Measurements from ENCODE around the gene CACNA2D3. TPM values are rescaled to one million over a fixed set of nuclear protein-coding genes. Genes with fewer than 3 reads are reported as not detected.
"Not testable (repeated sequence)": the region's sequence is repeated elsewhere in the genome, so short reads cannot be mapped to it uniquely, and the experiment has no call there.

CACNA2D3 gene
- total RNA-seq, 1 donor from 2014 or later, result 3.2 TPM

DNA sequence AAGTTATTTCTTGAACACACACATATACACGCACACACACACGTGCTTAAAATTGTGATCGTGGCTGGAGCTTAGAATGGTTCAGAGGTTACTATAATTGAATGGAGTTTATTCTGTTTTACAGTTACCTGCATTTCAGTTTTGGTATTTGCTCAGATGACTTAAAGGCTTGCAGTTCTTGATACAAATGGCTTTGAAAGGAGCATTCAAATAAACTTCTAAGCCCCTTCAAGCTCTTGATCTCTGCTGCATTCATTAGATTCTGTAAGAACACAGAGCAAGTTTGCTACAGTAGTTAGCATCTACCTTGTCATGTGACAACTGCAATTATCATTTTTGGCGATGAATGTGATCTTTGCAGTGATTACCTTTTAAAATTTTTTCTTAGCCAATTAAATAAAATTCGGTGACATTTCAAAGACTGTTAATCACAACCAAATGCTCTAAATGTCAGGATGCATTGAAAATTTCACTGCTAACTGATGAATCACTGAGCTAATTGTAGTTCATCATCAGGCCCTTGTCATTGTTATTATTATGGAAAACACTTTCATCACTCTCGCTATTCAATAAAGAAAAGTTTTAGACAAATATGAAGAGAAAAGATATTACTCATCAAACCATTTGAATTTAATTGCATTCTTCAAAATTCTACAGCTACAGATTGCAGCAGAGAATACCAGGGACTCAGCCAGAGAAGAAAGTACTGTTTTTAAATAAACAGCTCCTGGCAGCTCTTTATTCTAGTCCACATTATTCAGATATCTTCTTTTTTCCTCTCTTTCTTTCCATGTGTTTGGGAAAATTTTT lies 509.4 kb downstream of the CACNA2D3 start:
- no peak for DNase-seq (ENCODE audit: low read depth)

DNA sequence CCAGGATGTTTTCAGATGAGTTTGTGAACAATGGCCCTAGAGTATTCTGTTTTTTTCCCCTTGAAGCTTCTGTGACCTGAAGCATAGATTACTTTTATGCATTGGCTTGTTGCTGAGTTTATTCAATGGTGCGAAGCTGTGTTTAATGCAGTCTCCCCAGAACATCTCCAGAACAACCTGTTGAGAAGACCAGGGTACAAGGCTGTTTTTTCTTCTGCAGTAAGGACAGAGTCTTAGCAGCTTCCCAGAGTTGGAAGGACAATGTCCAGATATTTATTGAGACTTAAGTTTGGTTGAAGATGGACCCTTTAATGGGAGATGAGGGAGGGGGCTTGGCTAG lies 509.9 kb downstream of the CACNA2D3 start:
- DNase-seq (ENCODE audit: low read depth), result no peak

DNA sequence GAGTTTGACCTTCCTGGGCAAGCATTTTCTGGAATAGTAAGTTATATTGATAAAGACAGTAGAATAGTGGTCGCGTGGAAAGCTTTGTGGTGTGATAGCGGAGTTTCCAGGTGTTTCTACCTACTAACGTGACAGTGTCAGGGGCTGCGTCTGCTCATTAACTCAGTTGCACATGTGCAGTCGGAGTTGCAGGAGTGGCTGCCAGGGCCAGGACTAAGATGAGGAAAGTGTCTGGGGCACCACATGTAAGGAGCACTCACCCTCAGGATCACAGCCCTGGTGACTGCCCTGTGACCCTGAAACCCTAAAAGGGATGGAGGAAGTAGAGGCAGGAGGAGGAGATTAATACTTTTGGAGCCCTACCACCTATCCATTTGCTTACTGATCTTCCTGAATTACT lies 510.5 kb downstream of the CACNA2D3 start:
- DNase-seq (ENCODE audit: low read depth), result no peak

DNA sequence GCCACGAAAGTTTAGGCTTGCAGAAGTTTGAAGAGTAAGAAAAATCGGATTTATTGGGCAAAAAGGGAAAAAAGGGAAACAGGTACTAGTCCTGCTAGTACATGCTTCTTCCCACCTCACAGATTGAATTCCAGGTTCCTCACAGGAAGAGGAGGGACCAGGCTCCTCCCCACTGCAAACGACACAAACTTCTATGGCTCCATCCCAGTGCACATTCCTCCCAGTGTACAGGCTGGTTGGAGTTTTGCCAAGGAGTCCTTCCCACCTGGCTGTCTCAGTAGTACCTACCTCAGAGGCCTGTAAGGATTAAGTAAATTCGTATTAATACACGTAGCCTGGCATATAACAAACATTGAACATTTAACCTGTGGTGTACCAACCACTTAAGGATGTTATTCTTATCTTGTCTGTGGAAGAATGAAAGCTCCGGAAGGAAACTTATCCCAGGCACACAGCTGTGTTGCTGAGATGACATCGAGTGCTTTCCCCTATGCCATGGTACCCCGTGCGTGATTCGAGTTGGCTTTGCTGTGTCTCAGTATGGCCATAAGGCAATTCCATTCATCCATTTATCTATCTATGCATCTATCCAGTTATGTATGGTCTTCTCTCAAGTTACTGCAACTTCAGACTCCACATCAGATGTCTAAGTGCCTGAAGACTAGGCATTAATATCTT lies 511.2 kb downstream of the CACNA2D3 start:
- DNase-seq (ENCODE audit: low read depth), result no peak

DNA sequence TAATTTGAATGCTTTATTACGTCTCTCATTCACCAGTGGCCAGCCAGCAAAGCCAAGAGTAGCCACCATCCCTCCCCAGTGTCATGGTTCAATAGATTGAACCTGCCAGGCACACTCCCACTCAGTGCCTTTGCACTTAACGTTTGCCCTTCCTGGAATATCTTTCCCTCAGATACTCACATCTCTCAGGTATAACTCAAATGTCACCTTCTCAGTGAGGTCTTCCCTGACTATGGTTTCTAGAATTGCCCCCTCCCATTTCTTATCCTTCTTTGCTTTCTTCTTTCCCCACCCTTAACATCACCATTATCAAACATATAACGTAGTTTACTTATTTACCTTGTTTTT lies 511.7 kb downstream of the CACNA2D3 start:
- no peak for DNase-seq (ENCODE audit: low read depth)

DNA sequence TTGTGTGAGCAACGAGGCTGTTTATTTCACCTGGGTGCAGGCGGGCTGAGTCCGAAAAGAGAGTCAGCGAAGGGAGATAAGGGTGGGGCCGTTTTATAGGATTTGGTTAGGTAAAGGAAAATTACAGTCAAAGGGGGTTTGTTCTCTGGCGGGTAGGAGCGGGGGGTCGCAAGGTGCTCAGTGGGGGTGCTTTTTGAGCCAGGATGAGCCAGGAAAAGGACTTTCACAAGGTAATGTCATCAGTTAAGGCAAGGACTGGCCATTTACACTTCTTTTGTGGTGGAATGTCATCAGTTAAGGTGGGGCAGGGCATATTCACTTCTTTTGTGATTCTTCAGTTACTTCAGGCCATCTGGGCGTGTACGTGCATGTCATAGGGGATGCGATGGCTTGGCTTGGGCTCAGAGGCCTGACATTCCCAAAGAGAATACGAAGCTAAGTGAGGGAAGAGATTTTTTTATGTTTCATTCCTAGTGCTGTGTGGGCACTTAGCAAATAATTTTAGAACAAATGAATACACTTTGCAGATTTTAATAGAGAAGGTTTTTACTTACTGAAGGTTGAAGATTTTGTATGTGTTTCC lies 517.5 kb downstream of the CACNA2D3 start:
- DNase-seq (ENCODE audit: low read depth), result not testable (repeated sequence)

DNA sequence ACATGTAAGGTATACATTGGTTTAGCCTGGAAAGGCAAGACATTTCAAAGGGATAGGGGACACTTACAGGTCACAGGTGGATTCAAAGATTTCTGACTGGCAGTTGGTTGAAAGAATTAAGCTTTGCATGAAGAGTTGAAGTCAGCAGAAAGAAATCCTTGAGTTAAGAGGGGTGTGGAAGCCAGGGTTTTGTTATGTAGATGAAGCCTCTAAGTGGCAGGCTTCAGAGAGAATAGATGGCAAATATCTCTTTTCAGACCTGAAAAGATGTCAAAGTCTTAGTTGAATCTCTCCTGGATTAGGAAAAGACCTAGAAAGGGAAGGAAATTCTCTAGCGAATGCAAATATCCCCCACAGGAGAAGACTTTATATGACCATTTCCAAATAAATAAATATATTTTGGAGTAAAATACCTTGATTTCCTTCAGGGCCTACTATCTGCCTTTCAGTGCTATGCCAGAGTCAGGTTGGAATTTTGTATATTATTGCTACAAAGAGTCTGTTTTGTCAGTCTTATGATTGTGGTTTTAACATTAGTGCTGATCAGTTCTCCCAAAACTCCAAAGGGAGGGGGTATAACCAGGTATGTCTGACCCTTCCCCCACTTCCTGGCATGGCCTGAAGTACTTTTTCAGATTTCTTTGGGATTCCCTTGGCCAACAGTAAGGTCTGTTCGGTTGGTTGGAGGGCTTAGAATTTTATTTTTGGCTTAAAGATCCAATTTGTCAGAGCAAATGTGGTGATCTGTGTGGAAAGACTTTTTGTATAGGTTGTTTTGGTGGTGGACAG lies 519.1 kb downstream of the CACNA2D3 start:
- no peak for DNase-seq (ENCODE audit: low read depth)

DNA sequence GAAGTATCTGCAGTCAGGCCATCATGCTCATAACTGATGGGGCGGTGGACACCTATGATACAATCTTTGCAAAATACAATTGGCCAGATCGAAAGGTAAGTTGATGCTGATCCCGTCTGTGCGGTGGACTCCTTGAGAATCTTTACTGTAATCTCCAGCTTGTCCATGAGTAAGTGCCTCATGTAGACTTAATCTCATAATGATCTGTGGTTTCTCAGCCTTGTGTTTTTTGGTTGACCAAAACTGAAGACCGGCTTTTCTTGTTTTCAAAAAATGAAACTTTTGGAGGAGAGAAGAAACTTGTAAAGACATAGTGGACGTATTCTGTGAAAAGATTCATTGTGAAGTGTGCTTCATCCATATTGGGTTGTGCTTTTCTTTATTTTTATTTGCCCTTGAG lies 519.8 kb downstream of the CACNA2D3 start:
- no peak for DNase-seq (ENCODE audit: low read depth)

DNA sequence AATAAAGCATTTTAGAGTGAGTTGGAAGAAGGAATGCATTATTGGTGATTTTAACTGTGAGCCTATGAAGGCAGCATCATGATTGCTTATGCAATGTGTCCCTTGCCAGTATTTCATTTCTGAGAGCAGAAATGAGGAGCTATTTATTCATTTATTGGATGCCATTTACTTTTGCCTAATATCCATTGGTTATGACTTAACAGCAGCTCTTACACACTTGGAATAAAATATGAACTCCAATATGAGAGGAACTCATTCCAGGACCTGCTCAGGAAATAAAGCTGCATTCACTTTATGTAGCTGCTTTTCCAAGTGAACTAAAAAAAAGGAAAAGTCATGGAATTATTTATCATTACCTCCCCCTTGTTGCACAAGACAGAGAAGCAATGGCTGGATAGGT lies 525.4 kb downstream of the CACNA2D3 start:
- peak; percentile 40 for DNase-seq (ENCODE audit: low read depth)

DNA sequence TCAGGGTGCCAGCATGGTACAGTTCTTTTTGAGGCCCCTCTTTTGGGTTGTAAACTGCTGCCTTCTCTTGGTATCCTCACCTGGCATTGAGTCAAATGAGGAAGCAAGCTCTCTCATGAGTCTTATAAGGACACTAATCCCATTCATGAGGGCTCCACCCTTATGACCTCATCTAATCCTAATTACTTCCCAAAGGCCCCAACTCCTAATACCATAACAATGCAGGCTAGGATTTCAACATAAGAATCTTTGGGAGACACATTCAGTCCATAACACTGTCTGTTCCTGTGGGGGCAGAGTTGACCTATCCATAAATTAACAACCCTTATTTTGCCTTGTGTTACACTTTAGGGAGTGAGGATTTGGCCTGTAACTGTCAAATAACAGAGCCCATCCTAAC lies 527.2 kb downstream of the CACNA2D3 start:
- no peak for DNase-seq (ENCODE audit: low read depth)

DNA sequence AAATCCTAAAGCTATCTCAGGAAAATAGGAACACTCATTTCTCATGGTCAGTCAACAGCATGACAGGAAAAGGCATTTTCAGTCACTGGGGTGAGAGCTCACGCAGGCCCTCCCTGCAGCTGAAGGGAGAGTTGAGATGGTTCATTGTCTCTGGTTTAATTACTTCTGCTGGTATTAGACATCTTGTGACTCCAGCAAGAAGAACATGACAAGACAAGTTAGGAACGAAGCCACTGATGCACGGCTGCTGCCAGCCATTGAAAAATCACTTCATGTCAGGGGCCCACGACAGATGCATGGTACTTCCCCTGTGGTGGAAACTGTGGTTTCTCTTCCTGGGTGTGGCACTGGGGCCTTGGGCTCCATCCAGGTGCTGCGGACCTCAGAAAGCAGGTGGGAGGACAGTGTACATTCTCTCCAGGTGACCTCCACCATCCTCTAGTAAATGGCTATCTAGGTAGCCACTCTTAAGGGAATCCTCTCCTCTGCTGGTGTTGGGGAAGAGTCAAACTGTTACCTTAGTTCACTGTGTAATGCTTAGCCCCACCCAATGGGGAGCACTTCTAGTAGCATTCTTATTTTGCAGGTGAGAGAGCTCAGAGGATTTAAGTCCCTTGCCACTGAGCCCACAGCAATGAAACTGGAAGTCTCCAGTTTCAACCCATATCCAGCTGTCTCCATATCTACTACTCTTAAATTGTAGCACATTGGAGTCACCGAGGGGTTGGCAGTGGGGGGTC lies 531.3 kb downstream of the CACNA2D3 start:
- peak; percentile 26 for DNase-seq (ENCODE audit: low read depth)

DNA sequence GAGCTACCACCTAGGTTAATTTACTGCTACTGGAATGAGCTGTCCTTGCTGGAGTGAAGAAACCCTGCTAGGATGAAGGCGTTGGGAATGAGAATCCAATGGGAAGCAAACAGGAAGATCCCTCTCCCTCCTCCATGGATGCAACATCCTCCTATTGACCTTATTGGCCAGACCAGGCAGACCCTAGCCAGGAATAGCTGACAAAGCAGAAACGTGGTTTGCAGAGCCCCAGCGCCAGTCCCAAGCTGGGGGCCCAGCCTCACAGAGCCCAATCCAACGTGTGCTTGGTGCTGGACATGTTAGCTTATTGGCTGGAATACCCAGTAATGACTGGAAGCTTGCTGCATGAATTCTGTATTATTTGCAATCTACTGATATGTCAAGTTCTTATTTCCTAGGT lies 532.4 kb downstream of the CACNA2D3 start:
- DNase-seq (ENCODE audit: low read depth), result no peak

DNA sequence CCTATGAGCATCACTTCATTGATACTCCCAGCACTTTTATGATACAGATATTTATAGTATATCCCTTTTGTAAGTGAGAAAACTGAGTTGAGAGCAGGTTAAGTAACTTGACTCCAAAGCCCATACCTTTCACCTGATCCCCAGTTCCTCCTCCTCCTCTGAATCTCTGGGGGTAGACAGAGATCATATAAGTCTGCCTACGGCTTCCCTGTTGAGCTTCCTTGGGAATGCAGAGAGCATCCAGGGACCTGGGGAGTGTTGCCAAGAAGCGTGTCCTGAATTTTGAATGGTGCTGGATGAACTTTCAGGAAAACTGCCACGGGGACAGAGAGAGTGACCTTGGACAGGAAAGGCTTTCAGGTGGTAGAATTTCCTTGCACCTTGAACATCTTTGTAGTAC lies 537.0 kb downstream of the CACNA2D3 start:
- DNase-seq (ENCODE audit: low read depth), result no peak

DNA sequence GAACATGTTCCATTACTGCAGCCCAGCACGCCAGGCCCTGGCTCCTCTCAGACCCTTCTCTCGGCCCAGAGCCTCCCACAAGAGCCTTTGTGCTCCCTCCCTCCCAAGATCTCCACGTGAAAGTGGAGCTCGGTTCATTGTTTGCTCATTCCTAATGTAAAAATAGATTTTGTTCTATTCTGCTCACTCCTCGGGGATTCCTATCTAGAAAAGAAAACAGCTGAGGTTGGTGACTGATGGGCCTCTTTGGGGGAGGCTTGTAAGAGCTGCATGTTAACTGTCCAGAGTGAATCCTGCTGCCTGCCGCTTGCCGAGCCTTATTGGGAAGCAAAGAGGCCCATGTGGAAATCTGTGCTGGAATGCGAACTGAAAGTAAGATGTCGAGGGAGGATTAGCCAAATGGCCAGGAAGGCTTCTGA lies 538.4 kb downstream of the CACNA2D3 start:
- no peak for DNase-seq (ENCODE audit: low read depth)

DNA sequence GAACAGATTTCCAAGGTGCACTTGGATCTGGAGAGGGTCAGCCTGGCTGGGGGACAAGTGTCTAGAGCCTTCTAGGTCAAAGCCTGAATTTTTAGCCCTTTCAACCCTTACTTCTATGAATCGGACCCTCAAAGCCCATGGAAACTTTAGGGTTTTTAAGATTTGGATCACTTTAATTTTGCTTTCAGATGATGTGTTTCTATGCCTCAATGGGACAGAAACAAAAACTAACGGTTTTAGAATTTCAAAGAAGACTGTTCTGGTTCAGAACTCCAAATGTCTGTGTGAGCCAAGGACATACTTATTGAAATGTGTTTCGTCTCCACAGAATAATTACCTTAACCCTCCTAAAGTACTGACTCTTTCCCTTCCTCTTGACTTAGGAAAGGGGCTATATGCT lies 538.8 kb downstream of the CACNA2D3 start:
- no peak for DNase-seq (ENCODE audit: low read depth)

DNA sequence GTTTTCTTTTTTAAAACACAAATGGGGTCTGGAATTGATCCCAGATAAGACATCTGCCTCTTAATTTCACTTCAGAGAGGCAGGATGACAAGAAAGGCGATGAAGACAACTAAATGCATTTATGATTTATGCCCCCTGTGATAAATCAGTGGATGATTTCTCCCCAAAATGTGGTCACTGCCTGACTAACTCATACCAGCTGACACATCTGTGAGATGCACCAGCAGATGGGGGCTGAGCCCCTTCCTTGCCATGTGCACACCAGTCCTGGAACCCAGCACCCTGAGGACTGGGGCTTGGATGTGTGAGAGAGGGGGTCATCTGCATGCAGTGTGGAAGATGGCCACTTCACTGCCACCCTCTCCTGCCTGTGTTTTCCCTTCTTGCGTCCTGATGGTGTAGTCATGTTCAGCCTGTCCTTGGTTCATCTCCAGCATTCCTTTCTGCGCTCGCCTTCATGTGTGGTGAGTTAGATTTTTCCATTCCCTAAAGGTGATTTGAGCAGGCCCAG lies 541.2 kb downstream of the CACNA2D3 start:
- no peak for DNase-seq (ENCODE audit: low read depth)

DNA sequence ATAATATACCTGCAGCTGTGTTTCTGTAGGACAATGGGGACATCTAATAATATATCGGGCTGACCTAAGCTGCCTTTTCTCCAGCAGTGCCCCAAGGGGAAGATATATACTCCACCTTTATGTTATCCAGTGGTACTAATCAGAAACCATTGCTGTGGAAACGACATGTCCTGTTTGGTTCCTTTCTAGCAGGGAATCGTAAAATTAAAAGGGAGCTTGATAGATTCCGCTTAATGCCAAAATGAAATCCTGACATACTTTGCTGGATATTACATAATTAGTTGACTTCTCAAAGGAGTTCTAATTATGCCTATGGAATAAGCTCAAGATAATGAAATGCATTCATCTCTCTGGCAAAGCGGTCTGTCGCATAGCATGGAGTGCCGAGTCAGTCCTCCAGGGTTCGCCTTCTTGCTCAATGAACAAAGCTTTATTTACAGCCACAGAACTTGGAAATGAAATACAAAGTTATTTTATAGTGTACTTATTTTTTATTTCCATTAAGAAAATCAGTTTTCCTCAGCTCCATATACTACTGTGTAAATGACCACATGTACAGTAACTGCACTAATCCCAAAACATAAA lies 542.8 kb downstream of the CACNA2D3 start:
- no peak for DNase-seq (ENCODE audit: low read depth)

DNA sequence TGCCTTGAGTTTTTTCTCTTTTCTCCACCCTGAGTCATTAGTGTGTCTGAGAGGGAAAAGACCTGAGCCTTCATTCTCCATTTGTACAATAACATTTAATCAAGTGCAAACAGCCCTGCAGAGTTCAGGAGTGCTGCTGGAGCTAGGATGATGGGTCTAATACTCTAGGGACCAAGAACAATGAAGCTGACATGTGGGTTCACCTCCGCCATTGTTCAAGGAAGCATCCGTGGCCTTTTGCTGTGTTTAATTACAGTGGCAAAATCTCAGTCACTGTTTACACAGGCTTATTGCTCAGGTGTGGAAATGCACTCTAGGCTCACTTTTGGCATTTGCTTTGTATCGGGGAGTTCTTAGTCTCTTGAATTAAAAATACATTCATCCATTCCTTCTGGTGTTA lies 545.9 kb downstream of the CACNA2D3 start:
- no peak for DNase-seq (ENCODE audit: low read depth)

DNA sequence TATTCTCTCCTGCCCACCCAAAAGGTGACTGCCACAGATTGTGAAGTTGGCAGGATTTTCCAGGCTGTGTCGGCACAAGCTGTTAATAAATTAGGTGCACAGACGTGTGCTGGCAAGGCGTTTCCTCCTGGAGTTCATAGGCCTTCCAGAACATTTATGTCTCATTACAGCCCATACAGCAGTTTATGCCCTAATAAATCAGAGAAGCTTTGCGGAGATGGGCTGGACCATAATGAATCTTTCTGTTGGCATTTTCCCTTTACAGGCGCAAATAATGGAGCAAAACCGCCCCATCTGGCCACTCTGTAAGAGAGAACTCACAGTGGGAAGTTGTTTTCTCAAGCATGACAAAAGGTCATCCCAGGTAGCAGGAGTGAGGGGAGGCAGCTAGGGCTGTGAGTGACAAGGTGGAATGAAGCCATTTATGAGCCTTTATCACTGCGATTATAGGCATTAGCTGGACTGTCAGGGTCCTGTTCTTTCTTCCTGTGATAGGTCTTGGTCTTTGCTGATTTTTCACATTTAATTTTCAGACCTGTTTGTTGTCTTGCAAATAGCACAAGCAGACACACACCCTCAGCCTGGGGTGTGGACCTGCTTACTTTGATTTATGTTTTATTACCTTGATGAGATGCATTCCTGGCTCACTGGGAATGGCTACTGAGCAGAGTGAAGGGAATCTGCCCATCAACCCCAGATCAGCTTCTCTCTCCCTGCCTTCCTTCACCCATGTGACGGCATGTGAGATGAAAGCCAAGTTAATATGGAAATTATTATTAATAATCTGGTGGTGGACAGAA lies 548.0 kb downstream of the CACNA2D3 start:
- DNase-seq (ENCODE audit: low read depth), result peak; percentile 11

DNA sequence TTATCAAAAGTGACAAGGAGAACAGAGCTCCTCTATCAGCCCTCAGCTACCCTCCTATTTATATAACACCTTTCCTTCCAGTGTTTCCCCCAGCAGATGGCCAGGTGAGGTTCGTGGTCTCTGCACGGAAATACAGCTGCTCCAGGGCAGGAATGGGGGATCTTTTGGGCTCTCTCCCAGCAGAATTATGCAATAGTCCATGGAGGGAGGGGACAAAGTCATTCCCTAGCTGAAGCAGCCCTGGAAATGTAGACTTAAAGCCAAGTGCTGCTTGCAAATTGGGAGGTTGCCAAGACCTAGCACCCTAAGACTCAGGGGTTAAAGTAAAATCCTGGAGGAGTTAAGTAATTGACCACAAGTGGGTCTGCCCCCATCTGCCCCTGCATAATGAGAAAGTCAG lies 549.2 kb downstream of the CACNA2D3 start:
- peak; percentile 59 for DNase-seq (ENCODE audit: low read depth)

Measured in renal cortical epithelial cell (primary cell).